HG03520 (cell line): ENCODE results near the gene TUNAR.

Experiments
- ATAC-seq: cut with Tn5 transposase; IDR thresholded peaks from one replicate; pipeline ENCODE4 v1.9.1; 2021; ENCODE audit warnings: mild to moderate bottlenecking, moderate library complexity; ENCODE audit not compliant: unreplicated experiment

Gene TUNAR

DNA sequence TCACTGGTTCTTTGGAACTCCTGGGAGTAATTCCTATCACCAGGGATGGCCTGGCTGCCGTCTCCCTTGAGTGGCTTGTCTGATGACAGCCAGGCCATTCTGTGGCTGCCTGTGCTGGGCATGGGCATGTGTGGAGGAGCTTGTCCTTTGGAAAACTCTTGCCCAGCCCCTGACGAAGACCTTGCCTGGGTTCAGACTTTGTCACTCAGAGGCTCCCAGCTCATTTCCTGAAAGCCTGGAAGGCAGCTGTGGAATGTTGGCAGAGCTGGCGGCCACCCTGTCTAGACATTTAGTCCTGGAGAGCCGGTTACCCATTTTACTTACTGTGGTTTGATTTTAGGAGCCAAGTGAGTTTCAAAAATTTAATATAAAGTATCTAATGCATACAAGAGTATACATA, 34.0 kb downstream of the TUNAR start:
- no peak for ATAC-seq

DNA sequence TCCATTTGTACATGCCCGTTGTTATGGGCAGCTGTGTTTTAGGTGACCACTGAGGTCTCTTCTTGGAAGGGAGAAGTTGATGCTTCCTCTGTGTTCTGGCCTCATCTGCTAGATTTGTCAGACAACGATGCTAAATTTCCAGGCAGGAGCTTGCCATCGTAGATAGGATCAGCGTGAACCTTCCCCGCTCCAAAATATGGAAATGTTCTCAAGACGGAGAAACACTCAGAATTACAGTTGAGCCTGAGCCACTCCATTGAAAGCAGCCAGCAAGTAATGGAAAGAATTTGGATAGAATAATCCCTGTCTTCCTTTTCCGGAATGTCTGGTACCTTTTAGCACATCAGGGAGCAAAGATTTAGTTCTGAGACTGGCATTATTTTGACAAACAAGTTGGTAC, 34.8 kb downstream of the TUNAR start:
- no peak for ATAC-seq

DNA sequence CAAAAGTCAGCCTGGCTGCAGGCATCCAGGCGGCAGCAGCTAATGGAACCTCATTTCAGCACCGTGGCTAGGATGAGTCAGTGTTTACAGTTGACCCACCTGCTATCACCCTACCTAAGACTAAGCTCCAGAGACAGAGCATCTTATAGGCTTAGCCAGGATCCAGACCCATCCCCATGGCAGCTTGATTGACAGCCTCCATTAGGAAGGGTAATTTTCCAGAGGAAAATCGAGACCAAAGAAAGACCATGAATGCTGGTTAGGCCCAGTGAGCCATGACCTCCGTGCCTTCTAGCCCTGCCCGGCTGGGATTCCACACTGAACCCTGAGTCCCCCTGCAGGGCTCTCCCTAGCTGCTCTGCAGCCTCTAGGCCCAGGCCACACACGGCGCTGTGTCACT, 38.7 kb downstream of the TUNAR start:
- ATAC-seq, result no peak

DNA sequence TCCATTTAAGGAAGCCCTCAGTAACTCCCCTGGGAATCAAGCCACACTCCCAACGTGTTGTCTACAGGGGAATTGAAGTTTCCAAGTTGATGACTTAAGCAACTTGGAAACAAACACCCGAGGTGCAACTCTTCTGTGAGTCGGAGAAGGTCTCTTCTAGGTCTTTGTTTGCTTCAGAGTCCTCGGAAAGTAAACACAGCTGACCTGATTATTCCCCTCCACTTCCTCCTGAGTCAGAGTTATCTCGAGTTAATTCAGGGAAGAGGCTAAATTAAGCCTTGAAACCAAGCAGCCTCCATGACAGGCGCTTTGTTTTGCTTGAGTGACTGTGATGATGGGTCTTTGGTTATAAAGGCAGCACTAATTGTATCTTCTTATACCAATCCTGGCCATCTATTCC, 41.8 kb downstream of the TUNAR start:
- ATAC-seq, result no peak

DNA sequence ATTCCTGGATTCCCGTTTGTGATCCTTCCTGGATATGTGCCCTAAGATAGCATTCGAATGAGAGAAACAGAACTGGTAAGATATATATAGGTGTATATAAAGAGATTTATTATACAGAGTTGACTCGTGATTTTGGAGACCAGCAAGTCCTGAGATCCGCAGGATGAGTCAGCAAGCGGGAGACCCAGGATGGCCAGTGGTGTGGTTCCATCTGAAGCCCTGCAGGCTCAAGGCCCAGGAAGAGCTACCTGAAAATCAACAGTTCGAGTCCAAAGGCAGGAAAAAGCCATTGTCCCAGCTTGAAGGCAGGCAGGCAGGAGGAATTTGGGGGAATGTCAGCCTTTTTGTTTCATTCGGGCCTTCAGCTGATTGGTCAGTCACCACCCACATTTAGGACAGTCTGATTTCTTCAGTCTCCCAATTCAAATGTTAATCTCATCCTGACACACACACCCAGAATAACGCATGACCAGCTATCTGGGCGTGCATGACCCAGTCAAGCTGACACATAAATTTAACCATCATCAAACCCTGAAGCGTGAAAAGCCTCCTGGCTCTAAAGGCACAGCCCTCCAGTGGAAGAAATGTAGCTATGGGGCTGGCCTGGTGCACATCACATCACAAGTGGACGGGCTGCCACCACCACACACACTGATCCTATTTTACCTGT, 44.3 kb downstream of the TUNAR start:
- no peak for ATAC-seq

DNA sequence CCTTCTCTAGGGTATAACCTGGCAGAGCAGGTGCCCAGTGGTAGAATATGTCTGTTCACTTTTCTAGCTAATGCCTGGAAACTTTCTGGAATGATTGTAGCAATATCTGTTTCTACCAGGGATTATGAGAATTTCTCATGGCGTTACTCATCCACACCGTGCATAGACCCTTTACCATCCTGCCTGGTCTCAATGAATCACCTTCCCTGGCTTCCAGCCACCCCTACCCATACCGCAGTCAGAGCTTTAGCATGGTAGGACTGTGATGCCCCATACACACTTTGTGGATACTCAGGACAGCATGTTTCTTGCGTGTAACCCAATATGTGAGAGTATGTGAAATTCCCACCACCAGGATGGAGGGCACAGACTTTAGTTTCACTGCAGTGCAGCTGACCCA, 45.4 kb downstream of the TUNAR start:
- ATAC-seq, result no peak

DNA sequence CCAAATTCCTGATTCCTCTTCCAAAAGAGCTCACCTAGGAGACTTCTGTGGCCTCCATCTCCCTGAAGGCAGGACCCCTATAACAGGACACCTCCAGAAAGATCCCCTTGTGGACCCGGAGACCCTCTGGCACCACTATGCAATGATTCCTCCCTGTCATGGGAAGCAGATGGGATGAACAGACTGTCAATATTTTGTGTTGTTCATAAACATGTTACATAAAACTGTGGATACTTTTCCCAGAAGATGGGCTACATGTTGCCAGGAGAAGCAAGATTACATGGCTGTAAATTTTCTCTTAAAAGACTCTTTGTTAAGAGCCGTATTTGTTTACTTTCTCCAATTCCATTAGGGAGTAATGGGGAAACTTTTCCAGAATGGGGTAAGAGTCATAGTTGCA, 52.1 kb downstream of the TUNAR start:
- no peak for ATAC-seq

DNA sequence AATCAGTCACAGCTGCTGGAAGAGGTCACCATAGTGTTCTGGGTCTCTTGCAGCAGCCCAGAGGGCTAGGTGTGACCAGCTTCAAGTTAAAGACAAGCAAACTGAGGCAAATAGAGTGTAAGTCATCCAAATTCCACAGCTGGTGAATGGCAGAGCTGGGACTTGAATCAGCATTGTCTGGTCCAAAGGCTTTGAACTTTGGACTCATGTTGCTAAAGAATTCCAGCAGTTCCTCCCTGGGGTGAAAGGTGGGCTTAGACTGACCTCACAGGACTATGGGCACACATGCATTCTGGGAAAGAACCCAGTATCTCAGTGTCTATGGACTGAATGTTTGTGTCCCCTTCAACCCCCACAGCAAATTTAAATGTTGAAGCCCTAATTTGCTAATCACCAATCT, 54.8 kb downstream of the TUNAR start:
- ATAC-seq, result no peak

DNA sequence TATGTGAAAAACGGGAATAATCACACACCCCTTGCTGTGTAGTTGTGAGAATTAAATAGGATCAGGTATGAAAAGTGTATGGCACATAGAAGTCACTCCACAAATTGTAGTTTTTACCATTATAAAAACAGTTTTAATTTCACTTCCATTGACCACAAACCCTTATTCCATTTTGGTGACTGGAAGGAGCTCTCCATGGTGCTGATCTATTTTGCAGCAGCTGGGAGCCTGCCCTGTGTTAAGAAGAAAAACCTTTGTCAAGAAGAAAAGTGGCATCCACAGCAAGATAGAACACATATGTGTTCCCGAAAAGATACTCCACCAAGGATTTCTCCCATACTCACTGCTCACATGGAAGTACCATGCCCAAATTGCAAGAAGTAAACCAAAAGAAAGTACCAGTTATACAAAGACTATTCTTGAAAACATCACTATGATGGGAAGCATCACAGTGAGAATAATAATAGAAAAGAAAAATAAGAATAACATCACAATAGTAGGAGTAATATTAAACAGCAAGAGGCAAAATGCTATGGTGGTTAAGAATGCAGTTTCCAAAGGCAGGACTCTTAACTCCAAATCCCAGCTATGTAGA, 58.7 kb downstream of the TUNAR start:
- ATAC-seq, result no peak

DNA sequence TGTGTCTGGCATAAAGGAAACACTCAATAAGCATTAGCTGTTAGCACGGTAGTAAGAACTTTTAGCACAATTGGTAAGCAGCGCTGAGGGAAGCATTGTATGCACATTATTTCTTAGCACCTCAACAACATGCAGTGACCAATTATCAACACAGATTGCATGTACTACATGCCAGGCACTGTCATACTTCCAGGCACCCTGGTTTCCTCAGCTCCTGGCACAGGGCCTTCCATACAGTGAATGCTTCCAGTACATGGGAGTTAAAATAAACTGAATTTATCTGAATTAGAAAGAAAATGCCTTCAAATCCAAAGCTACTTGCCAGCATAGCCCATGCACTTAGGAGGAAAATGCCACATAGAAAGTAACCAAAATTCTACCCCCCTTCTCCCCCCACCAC, 59.4 kb downstream of the TUNAR start:
- no peak for ATAC-seq

DNA sequence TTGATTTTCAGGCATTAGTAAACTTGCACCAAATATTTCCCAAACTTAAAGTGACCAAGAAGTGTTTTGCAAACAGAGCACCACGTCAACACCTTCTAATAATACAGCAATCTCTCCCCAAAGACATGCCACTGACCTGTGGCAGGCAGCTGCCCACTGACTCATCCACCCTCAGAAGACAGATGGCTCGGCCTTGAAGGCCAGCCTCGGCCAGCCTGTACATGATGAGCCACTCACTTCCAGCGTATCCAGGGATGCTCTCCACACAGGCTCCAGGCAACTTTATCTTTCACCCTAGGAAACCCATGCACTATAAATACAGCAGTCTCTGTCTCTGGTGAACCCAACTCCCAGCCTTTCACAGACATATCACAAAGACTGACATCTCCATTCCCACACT, 62.7 kb downstream of the TUNAR start:
- ATAC-seq, result no peak

DNA sequence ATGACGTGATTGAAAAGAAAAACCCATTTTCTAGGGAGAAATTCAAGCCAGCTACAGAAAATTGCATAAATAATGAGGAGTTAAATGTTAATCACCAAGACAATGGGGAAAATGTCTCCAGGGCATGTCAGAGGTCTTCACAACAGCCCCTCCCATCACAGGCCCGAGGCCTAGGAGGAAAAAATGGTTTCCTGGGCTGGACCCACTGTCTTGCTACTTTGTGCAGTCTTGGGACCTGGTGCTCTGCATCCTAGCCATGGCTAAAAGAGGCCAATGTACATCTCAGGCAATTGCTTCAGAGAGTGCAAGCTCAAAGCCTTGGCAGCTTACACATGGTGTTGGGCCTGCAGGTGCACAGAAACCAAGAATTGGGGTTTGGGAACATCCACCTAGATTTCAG, 65.3 kb downstream of the TUNAR start:
- no peak for ATAC-seq

DNA sequence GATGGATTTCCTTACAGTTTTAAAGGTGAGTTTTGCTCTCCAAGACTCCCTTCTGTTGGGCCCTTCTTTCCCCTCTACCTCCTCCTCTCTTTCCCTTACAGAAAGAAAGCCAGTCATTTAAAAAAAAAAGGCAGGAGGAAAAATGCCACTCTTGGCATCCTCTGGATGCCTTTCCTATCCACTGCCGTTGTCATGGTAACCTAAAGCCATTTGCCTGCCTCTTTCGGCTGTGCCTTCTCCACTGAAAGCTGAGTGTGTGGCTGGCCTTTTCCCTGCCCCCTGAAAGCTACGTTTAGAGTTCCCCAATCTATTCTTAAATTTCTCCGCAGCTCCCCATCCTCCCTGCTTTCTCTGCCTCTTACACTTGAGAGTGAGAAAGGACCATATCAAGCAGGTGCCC, 67.1 kb downstream of the TUNAR start:
- no peak for ATAC-seq

DNA sequence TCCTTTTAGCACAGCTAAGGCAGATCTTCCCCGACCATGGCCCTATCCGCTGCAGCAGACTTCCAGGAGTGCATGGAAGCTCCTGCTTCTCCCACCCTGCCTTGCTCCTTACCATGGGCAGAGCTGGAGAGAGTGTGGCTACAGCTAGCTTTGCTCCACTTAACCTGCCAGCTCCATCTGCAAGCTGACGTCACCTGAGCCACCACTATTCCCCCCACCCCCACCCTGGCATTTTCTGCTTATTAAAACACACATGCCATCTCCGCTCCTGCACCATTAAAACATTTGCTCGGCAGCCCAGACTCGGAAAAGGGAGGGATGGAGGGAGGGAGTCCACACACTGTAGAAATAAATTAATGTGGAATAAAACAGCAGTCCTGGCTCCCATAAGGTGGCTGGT, 67.8 kb downstream of the TUNAR start:
- no peak for ATAC-seq

DNA sequence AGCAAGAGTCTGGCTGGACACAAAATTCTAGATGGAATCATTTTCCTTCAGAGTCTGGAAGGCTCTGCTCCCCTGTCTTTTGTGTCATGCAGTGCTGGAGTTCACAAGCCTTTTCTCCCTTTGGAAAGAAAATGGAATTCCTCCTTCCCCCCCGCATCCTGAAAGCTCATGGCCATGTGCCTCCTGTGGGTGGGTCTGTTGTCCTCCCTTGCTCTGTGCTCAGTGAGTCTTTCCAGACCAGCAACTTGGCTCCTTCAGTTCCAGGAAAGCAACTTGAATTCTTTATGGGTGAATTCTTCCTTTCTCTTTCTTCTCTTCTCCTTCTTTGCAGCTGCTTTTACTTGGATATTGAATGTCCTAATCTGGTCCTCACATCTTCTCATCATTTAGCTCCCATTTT, 70.2 kb downstream of the TUNAR start:
- no peak for ATAC-seq

DNA sequence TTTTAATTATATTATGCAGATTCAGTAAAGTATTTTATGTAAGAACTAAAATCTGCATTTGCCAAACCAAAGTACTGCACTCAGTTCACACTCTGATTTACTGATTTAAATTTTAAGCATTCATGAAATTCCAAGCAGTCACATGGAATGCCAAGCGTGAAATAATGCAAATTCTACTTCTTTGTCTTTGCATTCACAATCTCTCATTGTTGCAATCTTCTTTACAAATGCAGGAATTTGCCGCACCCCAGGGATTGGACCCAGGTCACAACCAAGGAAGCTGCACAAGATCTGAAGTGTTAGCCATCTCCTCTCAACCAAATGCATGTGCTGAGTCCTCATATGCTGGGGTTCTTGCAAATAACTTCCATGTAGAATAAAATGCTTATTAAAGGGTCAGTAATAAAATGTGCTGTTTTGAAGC, 71.9 kb downstream of the TUNAR start:
- ATAC-seq, result no peak

DNA sequence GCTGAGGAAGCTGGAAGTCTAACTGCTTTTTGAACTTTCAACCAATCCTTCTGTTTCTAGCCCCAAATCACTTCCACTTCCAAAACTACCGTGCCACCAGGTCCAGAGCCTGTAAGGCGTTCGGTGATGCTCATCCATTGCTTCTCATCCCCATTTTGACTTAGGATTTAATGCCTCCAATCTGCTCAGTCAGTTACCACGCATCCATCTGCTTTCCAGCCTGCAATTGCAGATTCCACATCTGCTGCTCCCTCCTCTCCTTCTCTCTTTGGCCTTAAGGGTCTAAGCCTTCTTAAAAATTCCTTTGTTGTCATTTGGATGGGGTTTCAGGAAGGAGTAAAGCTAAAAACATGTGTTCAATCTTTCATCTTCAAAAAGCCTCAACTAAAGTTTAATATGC, 74.7 kb downstream of the TUNAR start:
- no peak for ATAC-seq

DNA sequence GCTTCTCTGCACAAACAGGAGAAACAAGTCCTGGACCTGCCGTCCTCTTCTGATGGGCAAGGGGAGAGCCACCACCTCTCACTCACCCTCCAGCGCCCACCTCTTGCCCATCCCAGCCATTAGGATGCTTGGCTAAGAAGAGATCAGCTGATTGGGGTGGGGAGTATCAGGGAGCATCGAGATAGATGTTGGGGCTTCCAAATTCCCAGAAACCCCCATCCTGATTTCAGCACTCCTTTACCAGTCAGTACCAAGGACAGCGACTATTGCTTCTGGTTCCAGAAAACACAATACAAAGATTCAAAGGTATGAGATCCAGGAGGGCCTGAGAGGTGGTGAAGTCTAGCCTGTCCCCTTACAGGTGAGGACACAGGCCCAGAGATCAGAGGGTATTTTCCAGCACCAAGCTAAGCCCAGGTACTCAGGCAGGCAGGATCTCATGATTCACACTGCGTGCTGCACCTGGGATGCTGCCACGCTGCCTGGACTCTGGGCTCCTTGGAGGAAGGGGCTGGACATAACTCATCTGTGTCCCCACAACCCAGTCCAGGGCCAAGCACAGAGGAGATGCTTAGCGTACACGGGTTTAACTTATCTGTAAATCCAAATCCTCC, 76.6 kb downstream of the TUNAR start:
- ATAC-seq, result no peak

DNA sequence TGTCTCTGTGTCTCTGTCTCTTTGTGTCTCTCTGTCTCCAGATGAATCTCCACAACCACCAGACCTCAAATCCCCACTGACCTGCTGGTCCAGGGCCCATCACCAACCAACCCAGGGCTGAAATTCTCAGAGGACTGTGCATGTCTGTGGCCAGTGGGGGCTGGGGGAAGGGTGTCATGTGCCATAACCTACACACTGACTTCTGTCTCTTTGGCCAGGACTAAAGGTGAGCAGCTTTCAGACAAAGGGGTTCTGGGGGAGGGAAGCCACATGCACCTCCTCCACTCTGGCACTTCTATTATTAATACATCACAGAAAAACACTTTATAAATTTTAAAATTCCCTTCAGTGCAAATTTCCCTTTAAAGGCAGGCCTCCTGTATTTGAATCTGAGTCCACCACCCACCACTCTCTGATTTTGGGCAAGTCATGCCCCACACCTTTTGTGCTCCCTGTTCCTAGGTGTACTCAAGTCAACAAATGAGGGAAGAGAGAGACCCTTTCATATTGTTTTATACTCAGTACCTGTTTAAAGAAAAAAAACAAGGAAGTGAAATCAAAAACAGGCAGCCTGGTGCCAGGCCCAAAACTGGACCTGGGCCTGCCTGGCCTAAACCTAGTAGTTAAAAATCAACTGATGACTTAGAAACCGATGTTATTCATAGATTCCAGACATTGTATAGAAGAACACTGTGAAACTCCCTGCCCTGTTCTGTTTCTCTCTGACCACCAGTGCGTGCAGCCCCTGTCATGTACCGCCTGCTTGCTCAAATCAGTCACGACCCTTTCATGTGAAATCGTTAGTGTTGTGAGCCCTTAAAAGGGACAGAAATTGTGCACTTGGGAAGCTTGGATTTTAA, 80.2 kb downstream of the TUNAR start:
- ATAC-seq, result no peak

DNA sequence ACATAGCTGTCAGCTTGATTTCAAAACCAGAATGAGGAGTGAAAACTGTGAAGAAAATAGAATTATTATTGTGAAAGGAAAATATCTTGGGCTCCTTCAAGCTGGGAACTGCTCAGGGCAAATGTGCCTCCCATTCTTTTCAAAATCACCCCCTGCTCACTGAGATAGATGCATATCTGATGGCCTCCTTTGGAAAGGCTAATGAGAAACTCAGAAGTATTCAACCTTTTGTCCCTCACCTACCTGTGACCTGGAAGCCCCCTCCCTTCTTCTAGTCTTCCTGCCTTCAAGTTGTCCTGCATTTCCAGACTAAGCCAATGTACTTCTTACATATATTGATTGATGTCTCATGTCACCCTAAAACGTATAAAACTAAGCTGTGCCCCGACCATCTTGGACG, 81.5 kb downstream of the TUNAR start:
- ATAC-seq, result no peak

DNA sequence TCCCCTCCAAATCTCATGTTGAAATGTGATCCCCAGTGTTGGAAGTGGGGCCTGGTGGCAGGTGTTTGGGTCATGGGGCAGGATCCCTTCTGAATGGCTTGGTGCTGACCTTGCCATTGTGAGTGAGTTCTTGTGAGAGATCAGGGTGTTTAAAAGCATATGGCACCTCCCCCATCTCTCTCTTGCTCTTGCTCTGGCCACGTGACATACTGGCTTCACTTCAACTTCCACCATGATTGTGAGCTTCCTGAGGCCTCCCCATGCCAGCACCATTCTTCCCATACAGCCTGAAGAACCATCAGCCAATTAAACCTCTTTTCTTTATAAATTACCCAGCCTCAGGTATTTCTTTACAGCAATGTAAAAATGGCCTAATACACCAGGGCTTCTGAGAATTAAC, 82.7 kb downstream of the TUNAR start:
- no peak for ATAC-seq

DNA sequence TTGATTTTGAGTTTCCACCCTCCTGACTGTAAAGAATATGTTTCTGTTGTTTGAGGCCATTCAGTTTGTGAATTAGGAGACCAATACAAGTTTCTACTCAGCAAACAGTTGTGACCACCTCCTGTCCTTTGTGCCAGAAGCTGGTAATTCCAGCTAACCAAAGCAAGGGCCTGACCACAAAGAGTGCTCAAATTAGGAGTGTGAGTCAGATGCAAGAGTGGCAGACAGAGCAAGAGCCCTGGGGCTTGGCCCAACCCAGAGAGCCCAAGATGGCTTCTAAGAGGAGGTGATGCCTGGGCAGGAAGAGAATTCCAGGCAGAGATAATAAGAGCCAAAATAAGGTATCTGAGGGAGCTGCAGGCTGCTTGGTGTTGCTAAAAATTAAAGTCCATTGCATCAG, 84.8 kb downstream of the TUNAR start:
- no peak for ATAC-seq
